CD4-positive, alpha-beta T cell (primary cell): ENCODE results near the gene SLC2A9. TPM values are rescaled to one million over a fixed set of nuclear protein-coding genes. Genes with fewer than 3 reads are reported as not detected.

Source experiments
- ATAC-seq: fragments of 200-7000 bp; cut with Tn5 transposase; one replicate; pipeline ENCODE4 v1.10.0; 2022; ENCODE audit warnings: mild to moderate bottlenecking; ENCODE audit not compliant: poor library complexity
- CTCF ChIA-PET: fragments of 350-600 bp; sonication (Branson Sonifier 250); formaldehyde crosslinking; loops from one replicate; lab custom pipeline; 2021; ENCODE audit warnings: antibody characterized with exemption, inconsistent platforms; lab: Charles Lee
- POLR2A ChIA-PET: fragments of 350-600 bp; sonication (Branson Sonifier 250); formaldehyde crosslinking; loops from one replicate; lab custom pipeline; 2021; ENCODE audit warnings: antibody characterized with exemption, inconsistent platforms; lab: Charles Lee
- DNase-seq, 14 experiments: peaks; one replicate each; pipeline ENCODE4 v3.0.0-alpha.2; 2013 to 2020; ENCODE audit warnings: mixed read lengths in 2 of 14
- H3K27ac ChIP-seq, 2 donors: one replicate each; pipeline versions ENCODE4 v1.5.1 to v1.7.0; 2013; ENCODE audit warnings: low read length in 2 of 2, low read depth in 1 of 2, mild to moderate bottlenecking in 1 of 2
- H3K27me3 ChIP-seq, 2 experiments: 1 replicate in 1 of 2; 2 replicates in 1 of 2; pipeline versions ENCODE4 v1.6.1 to v1.7.0; 2013; ENCODE audit warnings: low read length in 2 of 2, control low read depth in 1 of 2, mild to moderate bottlenecking in 1 of 2, moderate library complexity in 1 of 2; ENCODE audit not compliant: insufficient read depth in 2 of 2, control insufficient read depth in 1 of 2
- H3K36me3 ChIP-seq: one replicate; pipeline ENCODE4 v1.6.1; 2013; ENCODE audit warnings: low read length, control low read depth; ENCODE audit not compliant: insufficient read depth
- H3K4me1 ChIP-seq: one replicate; pipeline ENCODE4 v1.6.1; 2013; ENCODE audit warnings: low read length, control low read depth; ENCODE audit not compliant: insufficient read depth
- H3K4me3 ChIP-seq: one replicate; pipeline ENCODE4 v1.5.1; 2013; ENCODE audit warnings: mild to moderate bottlenecking, low read length, moderate library complexity
- H3K9me3 ChIP-seq, 2 experiments: 1 replicate in 1 of 2; 2 replicates in 1 of 2; pipeline versions ENCODE4 v1.6.1 to v1.7.0; 2013; ENCODE audit warnings: low read length in 2 of 2, mild to moderate bottlenecking in 2 of 2, control low read depth in 1 of 2, moderate library complexity in 1 of 2; ENCODE audit not compliant: control insufficient read depth in 1 of 2, insufficient read depth in 1 of 2
- H3K27ac Mint-ChIP-seq: one replicate; pipeline ENCODE4 v1.8.0; 2020; ENCODE audit warnings: mixed read lengths
- H3K27me3 Mint-ChIP-seq: one replicate; pipeline ENCODE4 v1.8.0; 2021; ENCODE audit warnings: mixed read lengths
- H3K36me3 Mint-ChIP-seq: one replicate; pipeline ENCODE4 v1.8.0; 2021; ENCODE audit warnings: low read depth, mixed read lengths
- H3K4me1 Mint-ChIP-seq: one replicate; pipeline ENCODE4 v1.8.0; 2021; ENCODE audit warnings: low read depth, mixed read lengths
- H3K4me3 Mint-ChIP-seq: one replicate; pipeline ENCODE4 v1.8.0; 2020; ENCODE audit warnings: mild to moderate bottlenecking, mixed read lengths
- H3K9me3 Mint-ChIP-seq: one replicate; pipeline ENCODE4 v1.8.0; 2020; ENCODE audit warnings: mixed read lengths
- intact Hi-C, 2 experiments: fragments of 100-400 bp; cut with DNase I in 1 of 2; cut with micrococcal nuclease in 1 of 2; formaldehyde crosslinking; loops; one replicate each; pipeline versions ENCODE4 v1.15.1 to v1.9.0; 2023 to 2025; cut with DNase I, micrococcal nuclease
- total RNA-seq, 174 experiments: library from RNA in 2 of 174; stranded (reverse) in 2 of 174; gene quantifications; one replicate each; pipeline ENCODE4 v1.2.3 and lab custom pipeline; 2021 to 2026
- TF ChIP-seq, protein P1 (sequence below): fragments of 200-600 bp; IDR thresholded peaks from one replicate; pipeline ENCODE4 v1.8.0; 2022; ENCODE audit warnings: antibody characterized with exemption, mild to moderate bottlenecking

SLC2A9 gene
- total RNA-seq, 2 experiments from 2014 or later, result 2.2 to 3.6 TPM

DNA sequence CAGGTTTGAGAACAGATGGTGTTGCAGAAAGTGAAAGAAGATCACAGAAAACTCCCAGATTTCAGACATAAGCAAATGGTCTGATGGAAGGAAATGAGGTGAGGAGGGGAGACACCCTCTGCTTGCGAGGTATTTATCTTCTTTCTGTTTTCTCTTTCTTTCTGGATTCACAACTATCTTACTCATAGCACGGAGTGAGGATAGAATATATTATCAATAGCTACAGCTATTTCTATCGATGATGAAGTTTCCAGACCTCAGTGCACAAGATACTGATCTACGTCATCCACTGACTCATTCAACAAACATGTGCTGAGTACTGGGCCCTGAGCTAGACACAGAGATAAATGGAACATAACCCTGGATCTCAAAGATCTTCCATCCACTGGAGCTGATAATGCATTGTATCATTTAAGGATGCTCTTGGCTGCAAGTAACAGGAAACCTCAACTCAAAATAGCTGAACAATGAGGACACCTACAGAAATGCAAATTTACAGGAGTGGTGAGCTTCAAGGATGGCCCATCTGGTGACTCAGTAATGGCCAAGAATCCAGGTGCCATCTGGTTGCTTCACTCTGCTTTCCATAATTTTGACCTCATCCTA, 21.2 kb downstream of the SLC2A9 start:
- intact Hi-C loops, result no loop called here
- CTCF ChIA-PET, result no interaction called here
- Histone ChIP-seq H3K27ac (no peak overlapping the region), H3K36me3 (no peaks in the 10 kb centered on the region), H3K4me1 (no peaks in the 10 kb centered on the region), H3K27me3 (no peaks in the 10 kb centered on the region), H3K9me3 (peaks cover 0 to 4% of the 10 kb centered on the region in 2 experiments), H3K4me3 (no peak overlapping the region)
- ATAC-seq, result no peak
- POLR2A ChIA-PET, result no interaction called here
- TF ChIP-seq, protein P1, sequence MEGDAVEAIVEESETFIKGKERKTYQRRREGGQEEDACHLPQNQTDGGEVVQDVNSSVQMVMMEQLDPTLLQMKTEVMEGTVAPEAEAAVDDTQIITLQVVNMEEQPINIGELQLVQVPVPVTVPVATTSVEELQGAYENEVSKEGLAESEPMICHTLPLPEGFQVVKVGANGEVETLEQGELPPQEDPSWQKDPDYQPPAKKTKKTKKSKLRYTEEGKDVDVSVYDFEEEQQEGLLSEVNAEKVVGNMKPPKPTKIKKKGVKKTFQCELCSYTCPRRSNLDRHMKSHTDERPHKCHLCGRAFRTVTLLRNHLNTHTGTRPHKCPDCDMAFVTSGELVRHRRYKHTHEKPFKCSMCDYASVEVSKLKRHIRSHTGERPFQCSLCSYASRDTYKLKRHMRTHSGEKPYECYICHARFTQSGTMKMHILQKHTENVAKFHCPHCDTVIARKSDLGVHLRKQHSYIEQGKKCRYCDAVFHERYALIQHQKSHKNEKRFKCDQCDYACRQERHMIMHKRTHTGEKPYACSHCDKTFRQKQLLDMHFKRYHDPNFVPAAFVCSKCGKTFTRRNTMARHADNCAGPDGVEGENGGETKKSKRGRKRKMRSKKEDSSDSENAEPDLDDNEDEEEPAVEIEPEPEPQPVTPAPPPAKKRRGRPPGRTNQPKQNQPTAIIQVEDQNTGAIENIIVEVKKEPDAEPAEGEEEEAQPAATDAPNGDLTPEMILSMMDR, result no peak
- no peaks in the 10 kb centered on the region for H3K4me1 Mint-ChIP-seq
- no peaks in the 10 kb centered on the region for H3K9me3 Mint-ChIP-seq
- no peak overlapping the region for H3K27ac Mint-ChIP-seq
- DNase-seq, result no peak
- no peaks in the 10 kb centered on the region for H3K27me3 Mint-ChIP-seq
- no peaks in the 10 kb centered on the region for H3K36me3 Mint-ChIP-seq
- H3K4me3 Mint-ChIP-seq, result no peak overlapping the region

DNA sequence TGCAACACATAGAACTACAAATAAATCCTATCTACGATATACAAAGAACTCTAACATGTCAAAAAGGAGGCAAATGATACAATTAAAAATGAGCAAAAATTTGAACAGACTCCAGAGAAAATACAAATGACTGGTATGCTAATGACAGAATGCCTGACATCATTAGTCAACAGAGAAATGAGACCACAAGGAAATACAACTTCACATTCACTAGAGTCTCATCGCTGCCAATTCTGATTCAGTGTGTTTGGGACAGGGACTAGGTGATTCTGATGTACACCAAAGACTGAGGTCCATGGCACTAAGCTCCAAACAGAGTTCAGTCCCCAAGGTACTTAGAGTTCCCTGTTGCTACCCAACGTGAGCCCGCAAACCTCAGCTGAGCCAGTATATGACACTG, 23.4 kb downstream of the SLC2A9 start:
- ATAC-seq, result no peak
- Mint-ChIP-seq H3K4me1 (peaks cover 8% of the 10 kb centered on the region), H3K9me3 (no peaks in the 10 kb centered on the region), H3K27me3 (no peaks in the 10 kb centered on the region), H3K36me3 (no peaks in the 10 kb centered on the region), H3K27ac (no peak overlapping the region), H3K4me3 (no peak overlapping the region)
- Histone ChIP-seq H3K36me3 (no peaks in the 10 kb centered on the region), H3K27me3 (no peaks in the 10 kb centered on the region), H3K9me3 (peaks cover 0 to 4% of the 10 kb centered on the region in 2 experiments), H3K4me1 (peaks cover 3% of the 10 kb centered on the region), H3K27ac (no peak overlapping the region), H3K4me3 (no peak overlapping the region)
- CTCF ChIA-PET, result no interaction called here
- intact Hi-C loops, result no loop called here
- DNase-seq, result no peak
- TF ChIP-seq, protein P1, result no peak
- POLR2A ChIA-PET, result no interaction called here

DNA sequence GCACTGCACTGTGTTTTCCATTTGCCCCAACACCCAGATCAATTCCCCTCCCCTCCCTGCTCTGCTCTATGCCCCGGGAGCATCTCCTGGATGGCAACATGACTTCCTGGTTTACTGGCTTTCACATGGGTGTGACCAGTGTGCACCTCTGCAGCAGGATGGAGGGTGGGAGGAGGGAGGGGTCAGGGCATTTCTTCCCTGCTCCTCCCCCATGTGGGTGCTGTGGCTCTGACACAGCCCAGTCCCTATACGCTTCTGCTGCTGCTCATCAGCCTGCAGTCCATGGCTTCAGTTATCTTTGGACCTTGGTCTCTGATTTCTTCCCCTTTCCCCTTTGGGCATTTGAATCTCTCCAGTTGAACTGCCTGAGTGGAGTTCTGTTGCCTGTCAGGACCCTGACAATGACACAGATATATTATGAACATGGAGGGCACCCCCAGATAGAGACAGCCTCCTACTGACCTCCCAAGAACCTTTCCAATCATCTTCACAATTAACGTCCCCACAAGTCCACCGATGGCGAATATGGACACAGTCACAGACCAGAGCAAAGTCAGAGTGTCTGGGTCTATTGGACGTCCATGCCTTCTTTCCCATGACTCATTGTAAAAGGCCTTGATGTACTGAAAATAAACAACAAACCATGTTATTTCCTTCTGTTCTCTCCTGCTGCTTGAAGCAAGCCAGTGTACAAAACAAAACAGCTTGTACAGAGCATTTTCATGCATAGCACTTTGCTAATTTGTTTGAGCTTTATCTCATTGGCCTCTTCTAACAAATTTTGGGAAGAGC, 24.8 kb downstream of the SLC2A9 start:
- Mint-ChIP-seq H3K36me3 (no peaks in the 10 kb centered on the region), H3K4me1 (peaks cover 8% of the 10 kb centered on the region), H3K4me3 (no peak overlapping the region), H3K27ac (no peak overlapping the region), H3K9me3 (no peaks in the 10 kb centered on the region), H3K27me3 (no peaks in the 10 kb centered on the region)
- Histone ChIP-seq H3K27me3 (no peaks in the 10 kb centered on the region), H3K4me1 (peaks cover 3% of the 10 kb centered on the region), H3K27ac (no peak overlapping the region), H3K36me3 (no peaks in the 10 kb centered on the region), H3K4me3 (no peak overlapping the region), H3K9me3 (no peaks in the 10 kb centered on the region)
- DNase-seq, result no peak
- ChIA-PET CTCF (no interaction called here), POLR2A (no interaction called here)
- intact Hi-C loops, result no loop called here
- TF ChIP-seq, protein P1, result no peak
- ATAC-seq, result no peak
